ENCODE data around the gene THRA. TPM values are rescaled to one million over a fixed set of nuclear protein-coding genes. Genes with fewer than 3 reads are reported as not detected.

The THRA gene
- total and polyA plus RNA-seq, 2 donors (not counting 3 experiments of a cell fraction or from before 2014, with no cell fraction given), result 17.4 to 29.6 TPM

GRCh38 chr17:40105861-40106759 is 43.3 kb downstream of the THRA start:
- DNase-seq (ENCODE audit: low read depth, low spot score) (no peak), FAIRE-seq (no peak)
- no peaks in the 10 kb centered on the region for H3K9me3 ChIP-seq (replicated peaks; ENCODE audit: control insufficient read depth, insufficient read depth, low read length)
- no peak overlapping the region for H3K4me3 ChIP-seq (replicated peaks in 1 of 3; ENCODE audit: insufficient read depth in 1 of 3, low read depth in 1 of 3, low read length in 3 of 3)
- H3K4me2 ChIP-seq (ENCODE audit: insufficient read depth, low read length), result no peak overlapping the region
- no TSS peak for BruUV-seq (replicated peaks)
- dilution Hi-C loops (cut with MboI; ENCODE audit: extremely low pct_ligation_motif_present, low sequenced_read_pairs) (no loop called here), intact Hi-C loops (cut with micrococcal nuclease) (no loop called here)
- H3K27me3 ChIP-seq (ENCODE audit: control insufficient read depth in 2 of 2, insufficient read depth in 2 of 2, low read length in 2 of 2), result no peaks in the 10 kb centered on the region
- CTCF ChIA-PET, result no interaction called here
- H3K27ac ChIP-seq (ENCODE audit: insufficient read depth, low read depth, low read length), result no peak overlapping the region
- no peaks in the 10 kb centered on the region for H3K36me3 ChIP-seq (ENCODE audit: control insufficient read depth in 2 of 2, extremely low read depth in 1 of 2, insufficient read depth in 2 of 2, low read length in 2 of 2)
- peaks cover 45% of the 10 kb centered on the region for H3K4me1 ChIP-seq (ENCODE audit: control insufficient read depth, extremely low read depth, insufficient read depth, low read length)
- H3K9ac ChIP-seq (replicated peaks; ENCODE audit: extremely low read depth, insufficient read depth, low read length), result no peak overlapping the region
- no peak overlapping the region for H2AFZ ChIP-seq (ENCODE audit: low read depth, low read length)
- no peaks in the 10 kb centered on the region for H3K9me1 ChIP-seq (replicated peaks; ENCODE audit: control insufficient read depth, extremely low read depth, insufficient read depth, low read length)
- TF ChIP-seq EZH2 (IDR thresholded peaks at IDR 0.05; ENCODE audit: borderline replicate concordance, low read depth, low read length, severe bottlenecking) (no peak), JUN (IDR thresholded peaks at IDR 0.05; ENCODE audit: borderline replicate concordance, insufficient read depth, insufficient read length, low read depth) (no peak), MAX (IDR thresholded peaks at IDR 0.05; ENCODE audit: insufficient read depth, insufficient read length) (no peak), POLR2AphosphoS5 (IDR thresholded peaks at IDR 0.05; ENCODE audit: insufficient read depth, low read depth, low read length) (no peak), FOS (IDR thresholded peaks at IDR 0.05; ENCODE audit: borderline replicate concordance, insufficient read depth, low read length) (no peak), GATA2 (IDR thresholded peaks at IDR 0.05; ENCODE audit: insufficient read depth, insufficient read length, low read depth, low read length) (no peak), CTCF (IDR thresholded peaks at IDR 0.05; ENCODE audit: extremely low read depth in 1 of 2, insufficient read depth in 1 of 2, low read depth in 1 of 2, low read length in 2 of 2) (no peak), MYC (IDR thresholded peaks at IDR 0.05; ENCODE audit: low read depth, low read length) (no peak), POLR2A (IDR thresholded peaks at IDR 0.05; ENCODE audit: low read depth, low read length) (no peak)
- no peaks in the 10 kb centered on the region for H4K20me1 ChIP-seq (replicated peaks; ENCODE audit: control insufficient read depth, extremely low read depth, insufficient read depth, low read length)
- POLR2A ChIA-PET, result no interaction called here
- no peaks in the 10 kb centered on the region for H3K79me2 ChIP-seq (ENCODE audit: control insufficient read depth, insufficient read depth, low read length)

Data from endothelial cell of umbilical vein (primary cell).